CD4-positive, alpha-beta T cell treated with Interleukin-1 beta for 1 hour (primary cell): ENCODE measurements around the gene FST.

ENCODE experiments used
- DNase-seq, 2 donors: peaks; one replicate each; pipeline ENCODE4 v3.0.0-alpha.2; 2020 to 2022

Gene FST

GRCh38 chr5:53476019-53476418 is 4.4 kb upstream of the FST start:
- no peak for DNase-seq

DNA sequence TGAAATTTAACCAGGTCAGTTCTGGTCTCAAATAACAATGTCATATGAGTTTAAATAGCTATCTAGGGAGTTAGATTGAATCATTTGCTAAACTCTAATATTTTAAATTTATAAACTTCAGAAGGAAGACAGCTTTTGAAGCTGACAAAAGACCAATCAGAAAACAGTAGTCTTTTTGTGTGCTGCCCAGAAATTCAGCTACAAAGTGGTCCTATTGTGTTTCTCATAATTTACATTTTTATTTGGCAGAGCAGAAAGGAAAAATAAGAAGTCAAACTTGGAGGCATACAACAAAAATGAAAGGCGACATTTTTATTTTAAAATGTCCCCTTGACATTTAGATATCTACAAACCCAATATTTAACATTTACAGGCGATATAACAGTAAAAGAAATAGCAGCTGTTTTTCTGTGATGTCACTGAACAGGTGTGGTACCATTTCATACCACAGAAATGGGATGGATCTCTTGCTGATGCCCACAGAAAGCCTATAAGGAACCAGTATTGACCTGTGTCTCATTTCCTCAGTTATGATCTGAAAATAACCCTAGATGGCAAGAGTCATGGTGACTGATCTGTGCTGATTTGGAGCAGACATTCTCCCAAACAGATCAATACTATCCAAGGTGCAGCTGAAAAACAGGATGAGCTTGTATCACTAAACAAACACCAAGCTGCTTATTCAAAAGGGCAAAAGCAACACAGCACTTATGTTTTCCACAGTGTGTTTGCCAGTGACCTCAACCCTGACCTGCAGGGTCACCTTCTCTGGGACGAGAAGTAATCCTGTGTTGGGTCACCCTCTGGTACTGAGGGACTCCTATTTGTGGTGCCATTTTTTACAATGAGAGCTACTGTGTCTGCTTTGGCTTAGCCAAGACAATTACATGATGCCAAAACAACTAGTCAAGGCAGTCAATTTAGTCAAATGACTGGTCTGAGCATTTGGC is 3.6 kb upstream of the FST start:
- DNase-seq: no peak

GRCh38 chr5:53478411-53479044 is 1.9 kb upstream of the FST start:
- DNase-seq: peak in 1 of 2 donors; percentile 27

DNA sequence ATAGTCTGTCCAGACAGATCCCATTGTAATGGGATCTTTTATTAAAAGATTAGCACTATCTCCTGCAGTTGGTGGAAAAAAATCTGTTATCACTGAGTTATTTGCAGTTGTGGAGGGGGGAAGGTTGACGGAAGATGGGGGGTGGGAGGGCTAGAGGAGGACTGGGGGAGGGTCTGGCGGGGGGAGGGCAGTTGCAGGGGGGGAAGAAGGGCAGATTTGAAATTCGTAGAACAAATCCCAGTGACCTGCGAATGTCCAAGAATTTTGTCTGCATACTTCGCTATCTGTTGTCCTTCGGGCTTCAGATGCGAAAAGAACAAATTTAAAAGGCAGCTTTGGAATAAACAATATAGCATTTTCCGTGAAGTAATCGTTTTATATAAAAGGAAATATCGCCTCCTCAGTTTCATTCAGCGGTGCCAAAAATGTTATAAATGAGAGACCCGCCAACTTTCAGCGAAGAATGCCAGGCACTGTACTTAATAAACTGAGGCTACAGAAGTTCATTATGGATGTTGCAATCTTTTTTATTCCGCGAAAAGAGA is 1.3 kb upstream of the FST start:
- DNase-seq: no peak

DNA sequence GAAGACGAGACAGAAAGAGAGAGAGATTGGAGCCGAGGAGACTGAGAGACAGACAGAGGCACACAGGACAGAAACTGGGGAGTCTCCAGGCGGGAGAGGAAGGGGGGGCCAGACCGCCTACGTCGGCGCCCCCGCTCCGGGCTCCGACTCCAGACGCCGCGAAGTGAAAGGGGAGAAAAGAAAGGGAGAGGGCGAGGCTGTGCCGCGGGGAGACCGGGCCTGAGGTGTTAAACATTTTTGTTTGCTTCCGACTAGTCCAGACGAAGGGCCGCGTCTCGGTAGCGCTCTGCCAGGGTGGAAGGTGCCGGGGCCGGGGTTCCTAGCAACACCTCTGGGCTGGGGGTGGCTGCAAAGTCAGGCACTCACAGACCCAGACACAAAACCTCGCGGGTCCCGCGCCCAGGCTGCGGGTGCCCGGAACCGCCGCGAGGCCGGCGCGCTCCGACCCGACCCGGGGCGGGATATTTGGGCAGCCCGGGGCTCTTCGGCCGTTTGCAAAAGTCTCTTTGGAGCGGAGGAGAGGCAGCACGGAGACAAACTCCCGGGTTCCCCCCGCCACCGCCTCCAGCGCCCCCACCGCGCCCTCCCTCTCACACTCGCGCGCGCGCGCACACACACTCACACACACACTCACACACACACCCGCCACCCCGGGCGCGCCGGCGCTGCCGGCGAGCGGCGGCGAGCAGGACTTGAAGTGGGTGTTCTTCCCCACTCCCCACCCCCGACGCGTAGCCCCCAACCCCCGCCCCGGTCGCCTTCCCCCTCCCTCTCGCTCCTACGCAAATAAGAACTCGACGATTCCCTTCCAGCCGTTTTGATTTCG is 626 bp upstream of the FST start:
- DNase-seq: peak; percentile 7 to 19

GRCh38 chr5:53481159-53481886 is 894 bp downstream of the FST start:
- no peak for DNase-seq

GRCh38 chr5:53481887-53482716 is 1.7 kb downstream of the FST start:
- peak; percentile 51 to 61 for DNase-seq

GRCh38 chr5:53482717-53483638 is 2.5 kb downstream of the FST start:
- peak in 1 of 2 donors; percentile 4 for DNase-seq

DNA sequence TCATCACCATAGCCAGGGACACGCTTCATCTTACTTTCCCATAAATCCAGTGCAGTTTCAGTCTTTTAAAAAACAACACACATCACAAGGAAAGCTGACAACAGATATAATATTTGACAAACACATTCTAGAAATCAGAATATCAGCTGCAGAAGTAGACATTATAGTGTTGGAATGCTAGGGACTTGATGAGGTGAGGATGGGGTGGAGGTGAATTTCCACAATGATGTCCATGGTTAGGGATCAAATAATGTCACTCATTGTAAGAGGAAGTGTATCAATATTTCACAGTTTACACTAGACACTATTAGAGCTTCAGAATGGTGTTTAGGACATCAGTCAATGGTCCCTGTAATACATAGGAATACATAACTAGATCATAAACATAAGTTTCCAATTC is 7.0 kb downstream of the FST start:
- DNase-seq: no peak

DNA sequence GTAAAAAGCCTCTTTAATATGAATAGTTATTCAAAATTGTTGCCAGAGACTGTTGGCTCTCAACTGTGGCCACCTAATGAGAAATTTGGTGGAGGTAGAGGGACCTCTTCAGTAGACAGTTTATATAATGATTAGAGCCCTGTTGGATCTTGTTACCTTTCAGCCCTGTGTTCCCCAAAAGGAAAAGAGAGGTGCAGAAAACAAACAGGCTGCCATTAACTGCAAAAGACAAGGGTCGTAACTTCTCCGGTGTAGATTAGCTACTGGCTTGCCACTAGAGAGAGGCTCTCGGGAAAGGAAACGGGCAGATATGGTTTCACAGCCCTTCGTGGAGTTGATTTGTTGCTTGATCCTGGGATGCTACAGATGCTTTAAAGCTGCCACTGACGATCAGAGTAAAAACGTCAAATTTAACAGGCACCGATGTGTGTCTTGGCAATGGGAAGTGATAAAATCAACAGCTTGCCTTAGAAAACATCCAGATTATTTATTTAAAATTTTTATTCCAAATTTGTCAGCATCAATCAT is 7.8 kb downstream of the FST start:
- DNase-seq: no peak

- DNase-seq: no peak
These were observed 10.3 kb downstream of the FST start for GRCh38 chr5:53490747-53491146.

DNA sequence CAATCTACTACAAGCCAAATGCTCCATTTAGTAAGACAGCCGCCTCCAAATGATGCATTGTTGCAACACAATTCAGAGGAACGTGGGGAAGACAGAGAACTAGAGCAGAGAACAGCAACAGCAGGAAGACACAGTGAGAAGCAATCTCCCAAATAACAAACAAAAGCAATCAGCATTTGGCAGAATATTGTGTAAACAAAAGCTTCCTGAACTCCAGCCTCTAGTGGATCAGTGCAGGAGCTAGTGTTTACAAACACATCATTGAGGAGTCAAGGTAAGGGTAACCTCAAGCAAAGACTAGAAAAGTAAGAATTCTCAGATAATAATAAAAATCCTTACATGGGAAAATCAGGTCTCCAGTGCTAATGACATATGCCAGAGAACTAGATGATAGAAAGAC is 20.6 kb downstream of the FST start:
- no peak for DNase-seq

GRCh38 chr5:53503562-53504218 is 23.3 kb downstream of the FST start:
- DNase-seq: no peak

DNA sequence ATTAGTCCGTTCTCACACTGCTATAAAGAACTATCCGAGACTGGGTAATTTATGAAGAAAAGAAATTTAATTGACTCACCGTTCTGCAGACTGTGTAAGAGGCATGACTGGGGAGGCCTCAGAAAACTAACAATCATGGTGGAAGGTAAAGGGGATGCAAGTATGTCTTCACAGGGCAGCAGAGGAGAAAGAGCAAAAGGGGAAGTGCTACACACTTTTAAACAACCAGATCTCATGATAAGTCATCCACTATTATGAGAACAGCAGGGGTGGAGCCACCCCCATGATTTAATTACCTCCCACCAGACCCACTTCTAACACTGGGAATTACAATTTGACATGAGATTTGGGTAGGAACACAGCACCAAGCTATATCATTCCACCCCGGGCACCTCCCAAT is 26.6 kb downstream of the FST start:
- DNase-seq: no peak

DNA sequence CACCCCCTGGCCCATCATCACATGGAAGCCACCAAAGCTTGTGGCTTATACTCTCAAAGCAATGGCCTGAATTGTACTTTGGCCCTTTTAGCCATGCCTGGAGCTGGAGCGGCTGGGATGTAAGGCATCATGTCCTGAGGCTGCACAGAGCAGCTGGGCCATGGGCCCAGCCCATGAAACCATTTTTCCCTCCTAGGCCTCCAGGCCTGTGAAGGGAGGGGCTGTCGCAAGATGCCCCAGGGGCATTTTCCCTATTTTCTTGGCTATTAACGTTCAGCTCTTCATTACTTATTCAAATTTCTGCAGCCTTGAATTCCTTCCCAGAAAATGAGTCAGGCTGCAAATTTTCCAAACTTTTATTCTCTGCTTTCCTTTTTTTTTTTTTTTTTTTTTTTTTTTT is 27.7 kb downstream of the FST start:
- DNase-seq: no peak

- no peak for DNase-seq
These were observed 32.1 kb downstream of the FST start for GRCh38 chr5:53512539-53512938.

DNA sequence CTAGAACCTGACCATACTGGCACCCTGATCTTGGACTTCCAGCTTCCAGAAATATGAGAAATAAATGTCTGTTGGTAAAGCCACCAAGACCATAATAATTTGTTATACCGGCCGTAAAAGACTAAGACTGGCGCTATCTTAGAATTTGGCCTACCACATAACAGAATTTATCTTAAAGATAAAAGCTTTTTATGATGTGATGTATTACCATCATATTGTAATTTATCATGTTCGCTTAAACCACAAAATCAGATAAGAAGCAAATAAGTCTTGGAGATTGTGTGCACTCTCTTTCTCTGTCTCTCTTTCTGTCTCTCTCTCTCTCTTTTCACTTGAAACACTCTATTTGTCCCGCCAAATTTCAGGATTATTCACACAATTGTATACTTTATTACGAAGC is 35.6 kb downstream of the FST start:
- no peak for DNase-seq

DNA sequence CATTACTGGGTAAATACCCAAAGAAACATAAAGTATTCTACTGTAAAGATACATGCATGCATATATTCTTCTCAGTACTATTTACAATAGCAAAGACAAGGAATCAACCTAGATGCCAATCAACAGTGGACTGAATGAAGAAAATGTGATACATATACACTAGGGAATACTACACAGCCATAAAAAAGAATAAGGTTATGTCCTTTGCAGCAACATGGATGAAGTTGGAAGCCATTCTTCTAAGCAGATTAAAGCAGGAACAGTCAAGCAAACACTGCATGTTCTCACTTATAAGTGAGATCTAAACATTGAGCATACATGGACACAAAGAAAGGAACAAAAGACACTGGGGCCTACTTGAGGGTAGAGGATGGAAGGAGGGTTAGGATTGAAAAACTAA is 40.4 kb downstream of the FST start:
- DNase-seq: no peak
